HL-60/S4 treated with retinoic acid at 250 ng/mL for 4 days and 3 days (cell line): ENCODE measurements around the gene CACNA1A.
"Not testable (repeated sequence)": the region's sequence is repeated elsewhere in the genome, so short reads cannot be mapped to it uniquely, and the experiment has no call there.

ENCODE experiments used
- in situ Hi-C: fragments of 300-500 bp; cut with MboI; formaldehyde crosslinking; loops from 2 replicates; pipeline ENCODE4 v1.7.0; 2022; ENCODE audit warnings: low sequenced_read_pairs

The CACNA1A gene

DNA sequence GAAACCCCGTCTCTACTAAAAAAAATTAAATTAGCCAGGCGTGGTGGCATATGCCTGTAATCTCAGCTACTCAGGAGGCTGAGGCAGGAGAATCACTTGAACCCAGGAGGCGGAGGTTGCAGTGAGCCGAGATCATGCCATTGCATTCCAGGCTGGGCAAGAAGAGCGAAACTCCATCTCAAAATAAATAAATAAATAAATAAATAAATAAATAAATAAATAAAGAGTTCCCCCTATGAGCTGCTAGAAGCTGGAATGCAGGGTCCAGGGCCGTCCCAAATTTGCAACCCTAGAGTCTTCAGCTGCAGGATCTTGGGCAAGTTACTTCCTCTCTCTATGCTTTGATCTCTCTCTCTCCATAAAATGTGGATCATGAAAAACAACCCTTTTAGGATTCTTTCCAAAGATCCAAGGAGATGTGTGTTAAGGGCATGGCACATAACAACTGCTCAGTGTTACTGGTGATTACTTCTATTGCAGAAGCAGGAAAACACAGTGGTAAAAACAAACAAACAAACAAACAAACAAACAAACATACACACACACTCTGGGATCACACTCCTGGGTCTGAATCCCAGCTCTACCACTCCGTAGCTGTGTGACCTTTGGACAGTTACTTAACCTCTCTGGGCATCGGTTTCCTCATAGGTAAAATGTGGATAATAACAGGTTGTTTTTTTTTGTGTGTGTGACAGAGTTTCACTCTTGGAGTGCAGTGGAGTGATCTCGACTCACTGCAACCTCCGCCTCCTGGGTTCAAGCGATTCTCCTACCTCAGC, 78.8 kb downstream of the CACNA1A start:
- in situ Hi-C loops: no loop called here

DNA sequence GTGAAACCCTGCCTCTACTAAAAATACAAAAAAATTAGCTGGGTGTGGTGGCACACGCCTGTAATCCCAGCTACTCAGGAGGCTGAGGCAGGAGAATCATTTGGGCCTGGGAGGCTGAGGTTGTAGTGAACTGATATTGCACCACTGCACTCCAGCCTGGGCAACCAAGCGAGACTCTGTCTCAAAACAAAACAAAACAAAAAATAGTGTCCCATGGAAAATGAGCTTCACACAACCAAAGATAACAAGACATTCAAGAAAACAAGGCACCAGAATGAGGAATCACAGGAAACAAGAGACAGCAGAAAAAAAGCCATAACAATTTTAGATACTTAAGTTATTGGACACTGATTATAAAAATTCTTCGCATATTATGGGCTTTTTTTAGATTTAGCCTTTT, 80.4 kb downstream of the CACNA1A start:
- in situ Hi-C loops: not testable (repeated sequence)

DNA sequence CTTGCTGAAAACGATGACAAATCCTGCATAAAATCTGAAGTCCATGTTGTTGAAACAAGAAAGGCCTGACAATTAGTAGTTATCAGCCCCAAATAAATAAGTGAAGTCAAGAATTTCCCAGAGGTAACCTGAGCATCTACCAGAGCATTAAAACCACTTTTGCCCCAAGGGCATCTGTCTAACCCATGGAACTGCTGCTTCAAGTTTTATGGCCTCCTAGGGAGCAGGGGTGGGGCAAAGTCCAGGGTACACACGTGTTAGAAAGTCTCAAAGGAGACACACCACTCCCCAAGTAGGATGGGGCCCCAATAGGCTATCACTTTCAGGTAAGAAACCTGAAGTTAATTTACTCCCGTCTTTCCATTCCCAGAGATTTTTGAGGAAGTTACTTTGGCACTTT, 81.1 kb downstream of the CACNA1A start:
- in situ Hi-C loops: no loop called here

DNA sequence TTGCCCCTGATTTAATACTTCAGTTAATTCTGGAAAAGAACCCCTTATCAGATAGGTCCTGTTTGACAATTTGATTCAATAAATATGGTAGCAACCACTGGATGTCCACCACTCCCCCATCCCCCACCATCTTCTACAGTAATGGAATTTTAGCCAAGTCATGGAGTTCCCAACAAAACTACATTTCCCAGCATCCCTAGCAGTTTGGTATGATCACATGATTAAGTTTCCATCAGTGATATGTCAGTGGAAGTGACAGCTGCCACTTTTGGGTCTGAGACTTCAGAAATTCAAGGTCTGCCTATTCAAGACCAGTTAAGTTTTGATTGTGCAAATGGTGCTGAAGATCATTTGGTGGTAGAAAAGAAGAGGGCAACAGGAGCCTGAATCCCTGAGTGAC, 85.5 kb downstream of the CACNA1A start:
- in situ Hi-C loops: no loop called here

DNA sequence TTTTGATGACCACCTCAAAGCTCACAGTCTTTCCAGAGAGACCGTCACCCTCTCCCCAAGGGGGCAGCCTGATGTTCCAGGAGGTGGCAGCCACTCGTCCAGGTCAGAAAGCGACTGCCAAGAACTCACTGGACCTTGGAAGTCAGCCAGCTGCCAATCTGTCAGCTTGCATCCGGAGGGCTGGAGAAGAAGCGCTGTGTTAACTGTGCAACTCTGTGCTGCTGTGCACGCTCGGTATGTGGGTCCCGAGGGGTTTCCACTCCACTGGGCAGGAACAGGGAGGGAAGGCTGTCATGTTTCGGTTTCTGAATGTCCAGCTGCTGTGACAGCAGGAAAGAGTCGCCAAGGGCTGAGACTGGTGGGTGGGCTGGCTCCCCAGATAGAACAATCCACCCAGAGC, 89.2 kb downstream of the CACNA1A start:
- in situ Hi-C loops: no loop called here

DNA sequence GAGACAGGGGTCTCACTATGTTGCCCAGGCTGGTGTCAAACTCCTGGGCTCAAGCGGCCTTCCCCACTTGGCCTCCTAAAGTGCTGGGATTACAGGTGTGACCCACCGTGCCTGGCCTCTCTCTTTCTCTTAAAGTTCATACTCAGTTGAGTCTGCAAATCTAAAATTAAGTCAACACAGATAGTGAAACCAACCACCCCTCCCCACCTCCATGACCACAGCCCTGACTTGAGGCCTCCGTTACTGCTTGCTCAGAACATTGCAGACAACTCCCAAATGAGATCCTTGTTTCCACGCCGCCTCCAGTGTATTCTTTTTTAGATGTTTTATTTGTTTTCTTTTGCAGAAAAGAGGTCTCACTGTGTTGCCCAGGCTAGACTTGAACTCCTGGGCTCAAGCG, 94.4 kb downstream of the CACNA1A start:
- in situ Hi-C loops: no loop called here

DNA sequence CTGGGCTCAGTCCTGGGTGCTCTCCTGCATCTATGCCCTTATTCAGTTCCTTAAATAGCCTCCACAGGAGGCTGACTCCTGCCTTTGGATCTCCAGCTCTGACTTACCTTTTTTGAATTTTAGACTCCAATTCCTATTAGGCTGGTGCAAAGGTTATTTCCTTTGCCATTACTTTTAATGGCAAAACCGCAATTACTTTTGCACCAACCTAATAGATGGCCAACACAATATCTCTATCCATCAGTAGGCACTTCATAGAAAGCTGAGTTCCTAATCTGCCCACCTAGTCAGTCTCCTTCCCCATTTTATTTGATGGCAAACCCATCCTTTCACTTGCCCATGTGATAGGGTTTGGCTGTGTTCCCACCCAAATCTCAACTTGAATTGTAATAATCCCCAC, 95.3 kb downstream of the CACNA1A start:
- in situ Hi-C loops: no loop called here

DNA sequence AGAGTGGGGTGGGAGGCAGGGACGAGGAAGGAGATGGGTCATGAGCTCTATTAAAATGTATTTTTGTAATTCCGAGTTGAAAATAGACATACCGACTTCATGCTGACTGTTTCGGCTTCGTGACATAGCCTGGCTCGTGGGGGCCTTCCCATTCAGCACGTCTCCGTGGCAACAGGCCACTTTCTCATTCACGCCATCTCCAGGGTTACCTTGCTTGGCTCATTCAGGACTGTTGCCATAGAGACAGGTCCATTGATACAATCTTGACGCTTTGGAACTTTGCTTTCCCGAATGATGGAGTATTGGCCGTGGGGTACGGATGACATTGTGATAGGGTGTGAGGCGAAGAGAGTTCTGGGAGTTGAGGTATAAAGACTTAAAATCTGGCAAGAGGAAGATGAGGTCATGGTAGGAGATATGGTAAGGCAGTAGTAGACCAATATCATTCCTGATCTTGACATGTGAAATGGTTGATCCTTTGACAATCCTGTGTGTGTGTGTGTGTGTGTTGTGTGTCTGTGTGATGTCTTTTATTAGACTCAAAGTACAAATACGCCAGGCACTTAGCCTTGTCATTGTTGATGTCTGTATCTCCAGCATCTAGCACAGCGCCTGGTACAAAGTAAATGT, 97.3 kb downstream of the CACNA1A start:
- in situ Hi-C loops: no loop called here

DNA sequence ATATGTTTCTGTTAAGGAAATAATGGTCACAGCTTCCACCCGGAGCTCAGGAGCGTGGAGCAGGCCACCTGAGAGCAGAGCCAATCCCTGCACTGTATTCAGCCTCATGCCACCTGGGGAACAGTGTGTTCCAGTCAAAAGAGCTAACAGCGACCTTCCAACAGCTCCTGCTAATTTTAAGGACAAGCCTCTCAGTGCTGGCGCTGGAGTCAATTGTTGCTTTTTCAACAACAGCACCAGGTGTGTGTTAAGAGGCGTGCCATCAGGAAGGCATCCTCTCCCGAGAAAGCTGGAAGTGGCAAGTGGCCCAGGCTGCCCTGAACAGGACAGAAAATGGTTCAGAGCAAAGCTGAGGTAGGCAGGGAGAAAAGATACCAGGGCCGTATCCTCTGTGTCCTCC, 102.0 kb downstream of the CACNA1A start:
- in situ Hi-C loops: no loop called here

DNA sequence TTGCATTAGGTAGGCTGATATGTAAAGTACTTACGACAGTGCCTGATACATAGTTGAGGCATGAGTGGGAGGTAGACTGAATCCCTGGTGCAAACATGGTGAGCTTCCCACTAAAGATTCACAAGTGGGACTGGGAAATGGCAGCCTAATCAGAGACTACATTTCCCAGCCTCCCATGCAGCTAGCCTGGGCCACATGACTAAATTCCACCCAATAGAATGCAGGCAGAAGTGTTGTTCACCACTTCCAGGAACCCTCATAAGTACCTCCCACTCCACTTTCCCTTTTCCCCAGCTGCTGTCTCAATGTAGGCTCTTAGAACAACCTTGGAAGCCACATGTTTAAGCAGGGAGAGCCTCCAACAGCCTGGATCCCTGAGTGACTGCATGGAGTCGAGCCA, 104.9 kb downstream of the CACNA1A start:
- in situ Hi-C loops: no loop called here

DNA sequence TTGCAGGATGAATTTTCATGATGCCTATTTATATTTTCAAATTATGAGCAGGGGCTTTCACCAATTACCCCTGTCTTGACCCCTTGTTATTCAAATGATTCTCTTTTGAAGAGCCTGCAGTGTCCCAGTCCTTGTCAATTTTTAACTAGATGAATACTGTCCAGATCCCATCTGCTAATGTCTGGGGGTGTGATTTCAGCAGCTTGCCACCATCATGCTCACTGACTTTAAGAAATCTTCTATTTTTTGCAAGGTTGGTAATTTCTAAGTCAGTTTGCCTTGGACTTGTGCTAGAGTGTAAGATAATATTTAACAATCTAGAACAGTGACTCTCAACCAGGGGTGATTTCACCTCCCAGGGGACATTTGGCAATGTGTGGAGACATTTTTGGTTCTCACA, 106.0 kb downstream of the CACNA1A start:
- in situ Hi-C loops: no loop called here

DNA sequence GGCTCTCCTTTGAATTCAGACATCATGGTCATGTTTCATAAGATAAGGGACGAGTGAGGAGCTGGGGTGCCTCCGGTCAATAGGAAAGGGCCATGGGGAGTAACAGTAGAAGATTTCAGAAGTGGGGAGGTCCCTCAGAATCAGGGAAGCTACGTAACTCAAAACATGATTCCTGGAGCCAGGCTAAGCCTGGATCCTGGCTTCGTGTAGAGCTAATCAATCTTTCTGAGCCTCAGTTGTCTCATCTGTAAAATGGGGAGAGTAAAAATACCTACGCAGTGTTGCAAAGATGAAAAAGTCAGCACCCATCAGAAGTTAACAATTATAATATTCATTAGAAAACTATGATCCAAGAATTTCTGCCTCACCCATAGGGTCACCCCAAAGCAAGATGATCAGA, 106.5 kb downstream of the CACNA1A start:
- in situ Hi-C loops: no loop called here

DNA sequence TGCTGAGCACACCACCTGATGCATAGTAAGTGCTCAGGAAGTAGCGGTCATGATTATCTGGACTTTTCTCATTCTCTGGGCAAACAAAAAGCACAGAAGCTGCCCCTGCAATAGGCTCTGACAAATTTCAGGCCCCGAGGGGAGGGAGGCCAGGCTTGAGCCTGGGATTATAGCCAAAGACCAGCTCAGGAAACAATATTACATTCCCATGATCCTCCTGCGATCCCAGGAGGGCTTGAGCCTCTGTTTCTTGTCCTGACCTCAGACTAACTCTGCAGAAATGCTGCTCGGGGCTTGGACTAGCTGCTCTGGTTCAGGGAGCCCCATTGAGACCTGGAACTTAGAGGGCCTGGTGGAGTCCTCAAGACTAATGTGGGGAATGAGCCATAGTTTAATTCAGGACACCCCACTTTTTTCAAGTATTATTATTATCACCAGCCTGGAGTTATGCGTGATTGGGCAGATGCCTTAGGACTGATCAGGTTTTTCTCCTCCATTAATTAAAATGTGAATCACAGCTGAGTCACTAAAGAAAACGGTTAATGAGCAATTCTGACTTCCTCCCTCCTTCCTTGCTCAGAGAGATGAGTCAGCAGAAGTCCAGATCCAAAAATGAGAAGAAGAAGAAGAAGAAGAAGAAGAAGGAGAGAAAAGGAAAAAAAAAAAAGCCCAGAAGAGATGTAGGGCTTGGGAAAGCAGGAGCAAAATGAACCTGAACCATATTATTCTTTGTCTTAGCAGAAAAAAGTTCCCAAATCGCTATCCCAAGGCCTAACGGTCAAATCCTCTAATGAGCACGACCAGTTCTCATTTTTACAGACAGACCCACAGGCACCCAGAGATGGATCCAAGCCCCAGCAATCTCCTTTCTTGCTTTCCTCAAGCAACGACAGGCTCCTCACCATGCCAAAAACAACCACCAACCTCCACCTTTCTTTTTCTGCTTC, 107.2 kb downstream of the CACNA1A start:
- in situ Hi-C loops: no loop called here

DNA sequence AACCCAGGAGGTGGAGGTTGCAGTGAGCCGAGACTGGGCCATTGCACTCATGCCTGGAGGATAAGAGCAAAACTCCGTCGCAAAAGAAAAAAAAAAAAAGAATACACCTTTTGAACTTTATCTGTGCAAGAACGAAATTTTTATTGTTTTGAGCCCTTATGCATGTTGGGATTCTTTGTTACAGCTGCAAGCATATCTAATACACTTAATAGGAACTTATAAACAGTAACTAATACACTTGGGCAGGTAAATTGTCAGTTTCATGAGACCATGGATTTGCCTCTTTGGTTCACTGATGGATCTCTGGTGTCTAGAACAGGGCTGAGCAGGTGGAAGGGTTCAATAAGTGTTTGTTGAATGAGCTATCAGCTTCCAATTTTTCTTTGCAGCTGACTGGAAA, 108.1 kb downstream of the CACNA1A start:
- in situ Hi-C loops: no loop called here

DNA sequence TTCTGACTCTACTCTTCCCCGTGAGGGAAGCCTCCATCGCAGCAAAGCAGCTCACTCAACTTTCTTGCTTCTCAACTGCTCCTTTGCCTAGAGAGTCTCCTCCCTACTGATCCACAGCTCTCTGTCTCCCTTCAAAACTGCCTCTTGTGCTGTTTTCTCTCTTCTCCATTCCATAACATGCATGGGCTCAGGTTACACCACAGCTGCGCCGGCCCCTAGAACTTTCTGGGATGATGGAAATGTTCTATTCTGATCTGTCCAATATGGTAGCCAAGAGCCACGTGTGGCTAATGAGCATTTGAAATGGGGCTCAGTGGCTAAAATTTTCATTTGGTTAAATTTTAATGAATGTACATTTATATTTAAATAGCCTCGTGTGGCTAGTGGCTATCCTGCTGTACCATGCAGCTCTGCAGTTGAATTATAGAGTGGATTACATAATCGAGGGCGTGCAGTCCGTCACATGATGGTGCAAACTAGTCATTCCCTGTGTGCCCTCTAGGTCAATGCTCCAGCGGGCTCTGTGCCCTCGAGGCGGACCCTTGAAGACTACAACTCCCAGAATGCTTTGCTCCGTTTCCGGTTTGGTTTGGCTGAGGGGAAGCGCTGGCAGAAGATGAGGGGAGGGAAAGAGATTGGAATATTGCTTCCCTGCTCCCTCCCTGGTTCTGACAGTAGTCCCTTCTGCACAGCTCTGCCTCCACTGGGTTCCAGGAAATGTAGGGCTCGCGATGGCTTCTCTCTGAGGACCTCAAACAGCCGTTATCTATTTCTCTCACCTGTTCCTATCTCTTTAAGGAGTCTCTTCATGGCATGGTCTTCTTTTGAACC, 109.8 kb downstream of the CACNA1A start:
- in situ Hi-C loops: no loop called here

DNA sequence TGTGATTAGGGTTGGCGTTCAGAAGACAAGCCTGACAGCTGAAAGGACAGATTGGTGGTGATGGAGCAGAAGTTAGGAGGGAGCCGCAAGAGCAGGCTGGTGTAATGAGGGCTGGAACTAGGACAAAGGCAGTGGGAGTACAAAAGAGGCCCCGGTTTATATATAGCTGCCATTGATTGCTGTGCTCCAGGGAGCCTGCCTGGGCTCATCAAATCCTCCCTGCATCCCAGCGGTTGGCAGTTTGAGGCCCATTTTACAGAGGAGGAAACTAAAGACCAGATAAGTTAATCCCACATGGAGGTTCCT, 123.7 kb downstream of the CACNA1A start:
- in situ Hi-C loops: no loop called here

DNA sequence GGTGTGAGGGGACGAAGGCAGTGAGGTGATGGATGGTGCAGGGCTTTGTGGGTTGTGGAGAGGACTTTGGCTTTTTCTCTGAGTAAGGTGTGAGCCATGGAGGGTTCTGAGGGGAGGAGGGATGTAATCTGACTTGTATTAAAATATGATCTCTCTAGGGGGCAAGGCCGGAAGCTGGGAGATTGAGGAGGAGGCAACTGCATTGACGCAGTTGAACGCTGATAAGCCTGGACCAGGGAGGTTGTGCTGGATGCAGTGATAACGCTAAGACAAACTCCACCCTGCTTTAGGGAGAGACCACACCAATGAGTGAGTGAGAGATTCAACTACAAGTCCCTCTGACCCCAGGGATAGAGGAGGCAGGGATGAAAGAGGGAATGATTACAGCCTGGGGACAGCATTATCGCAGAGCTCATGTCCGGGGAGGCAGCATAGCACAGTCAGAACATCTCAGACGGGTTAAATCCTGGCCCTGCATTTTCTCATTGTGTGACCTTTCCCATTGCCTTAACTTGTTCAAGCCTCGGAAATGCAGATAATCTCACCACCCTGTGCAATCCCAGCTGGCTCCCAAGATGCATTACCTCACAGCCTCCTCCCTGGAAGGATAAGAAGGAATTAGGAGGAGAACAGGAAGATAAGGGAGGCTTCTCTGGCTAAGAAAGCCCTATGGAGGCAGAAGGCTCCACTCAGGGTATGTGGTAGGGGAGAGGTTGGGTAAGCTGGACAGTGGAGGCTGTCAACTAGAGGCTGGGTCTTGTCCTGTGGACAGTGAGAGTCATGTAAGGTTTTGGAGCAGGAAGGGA, 124.2 kb downstream of the CACNA1A start:
- in situ Hi-C loops: no loop called here

DNA sequence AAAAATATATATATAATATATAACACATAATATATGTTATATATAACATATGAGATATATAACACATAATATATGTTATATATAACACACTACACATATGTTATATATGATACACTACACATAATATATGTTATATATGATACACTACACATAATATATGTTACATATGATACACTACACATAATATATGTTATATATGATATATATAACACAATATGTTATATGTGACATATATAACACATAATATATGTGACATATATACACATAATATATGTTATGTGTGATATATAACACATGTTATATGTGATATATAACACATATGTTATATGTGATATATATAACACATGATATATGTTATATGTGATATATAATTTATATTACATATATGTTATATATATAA, 129.7 kb downstream of the CACNA1A start:
- in situ Hi-C loops: no loop called here

DNA sequence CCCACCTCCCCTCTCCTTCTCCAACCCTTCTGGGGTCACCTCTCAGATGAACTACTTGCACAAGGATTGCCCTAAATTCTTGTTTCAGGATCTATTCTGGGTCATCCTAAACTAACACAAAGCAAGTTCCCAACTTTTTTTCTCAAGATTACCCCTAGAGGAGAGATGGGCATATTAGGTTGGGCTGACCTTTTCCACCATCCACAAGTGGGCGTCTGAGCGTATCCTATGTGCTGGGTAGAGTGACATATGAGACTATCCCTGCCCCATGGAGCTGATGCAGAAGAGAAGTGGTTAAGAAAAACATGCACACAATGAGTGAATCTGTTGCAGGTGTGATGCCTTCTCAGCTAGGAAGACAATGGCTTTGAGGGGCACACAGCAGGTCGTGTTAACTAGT, 132.7 kb downstream of the CACNA1A start:
- in situ Hi-C loops: no loop called here

DNA sequence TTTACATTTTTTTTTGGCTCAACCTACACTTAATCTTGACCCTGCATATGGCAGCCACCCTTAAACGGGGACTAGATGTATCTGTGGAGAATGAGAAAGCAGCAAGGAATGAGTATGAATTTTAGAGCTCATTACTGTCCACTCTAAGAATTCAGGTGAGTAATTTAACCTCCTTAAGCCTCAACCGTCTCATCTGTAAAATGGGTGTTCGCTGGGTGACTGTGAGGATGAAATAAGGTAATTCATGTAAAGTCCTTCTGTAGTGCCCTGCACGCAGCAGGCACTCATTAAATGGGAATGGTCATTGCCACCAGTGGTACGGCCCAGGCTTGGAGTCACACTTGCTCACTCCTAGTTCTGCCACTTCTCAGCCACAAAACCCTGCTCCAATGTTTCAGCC, 135.3 kb downstream of the CACNA1A start:
- in situ Hi-C loops: no loop called here
